ENCODE measurements around the gene SCAND1. TPM values are rescaled to one million over a fixed set of nuclear protein-coding genes. Genes with fewer than 3 reads are reported as not detected.
A peak's percentile ranks its signal among the peaks of the same experiment; 100 is the strongest.
"Not testable (repeated sequence)": the region's sequence is repeated elsewhere in the genome, so short reads cannot be mapped to it uniquely, and the experiment has no call there.

SCAND1 gene
- 31.9 and 34.3 TPM in 2 replicates for total RNA-seq

DNA sequence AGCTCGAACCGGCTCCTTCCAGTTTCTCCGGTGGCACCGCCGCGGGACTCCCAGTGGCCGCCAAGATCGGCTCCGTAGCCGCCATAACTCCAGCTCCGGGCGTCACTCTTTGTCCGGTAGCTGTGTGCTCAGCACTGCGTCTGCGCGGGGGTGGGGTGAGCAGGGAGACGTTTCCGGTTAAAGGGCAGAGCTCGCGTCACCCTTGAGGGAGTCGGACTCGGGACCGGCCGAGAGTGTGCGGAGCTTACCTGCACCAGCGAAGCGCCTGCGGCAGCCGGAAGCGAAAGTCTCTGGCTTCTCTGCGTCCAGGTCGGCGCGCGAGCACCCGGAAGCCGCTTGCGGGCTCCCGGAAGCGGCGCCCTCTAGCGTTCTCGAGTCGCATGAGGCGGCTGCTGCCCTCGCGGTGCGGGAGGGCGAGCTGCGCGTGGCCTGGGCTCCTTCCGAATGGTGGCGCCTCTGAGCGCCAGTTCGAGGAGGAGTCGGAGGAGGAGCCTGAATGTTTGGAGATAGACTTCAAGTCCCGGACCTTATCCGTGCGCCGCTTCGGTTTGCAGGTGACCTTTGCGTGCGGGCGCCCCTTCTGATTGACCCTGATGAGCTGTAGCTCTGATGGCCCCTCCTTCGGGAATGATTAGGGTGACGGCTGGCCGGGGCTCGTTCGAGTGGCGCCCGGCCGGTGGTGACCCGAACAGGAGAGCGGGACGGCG lies at the start of gene SCAND1:
Gene SCAND1, minus strand, starts transcription at position 303 of the 707 bp plus-strand sequence. Its CDS starts 218 bp downstream, at position 85.
- TF ChIP-seq, protein P1, sequence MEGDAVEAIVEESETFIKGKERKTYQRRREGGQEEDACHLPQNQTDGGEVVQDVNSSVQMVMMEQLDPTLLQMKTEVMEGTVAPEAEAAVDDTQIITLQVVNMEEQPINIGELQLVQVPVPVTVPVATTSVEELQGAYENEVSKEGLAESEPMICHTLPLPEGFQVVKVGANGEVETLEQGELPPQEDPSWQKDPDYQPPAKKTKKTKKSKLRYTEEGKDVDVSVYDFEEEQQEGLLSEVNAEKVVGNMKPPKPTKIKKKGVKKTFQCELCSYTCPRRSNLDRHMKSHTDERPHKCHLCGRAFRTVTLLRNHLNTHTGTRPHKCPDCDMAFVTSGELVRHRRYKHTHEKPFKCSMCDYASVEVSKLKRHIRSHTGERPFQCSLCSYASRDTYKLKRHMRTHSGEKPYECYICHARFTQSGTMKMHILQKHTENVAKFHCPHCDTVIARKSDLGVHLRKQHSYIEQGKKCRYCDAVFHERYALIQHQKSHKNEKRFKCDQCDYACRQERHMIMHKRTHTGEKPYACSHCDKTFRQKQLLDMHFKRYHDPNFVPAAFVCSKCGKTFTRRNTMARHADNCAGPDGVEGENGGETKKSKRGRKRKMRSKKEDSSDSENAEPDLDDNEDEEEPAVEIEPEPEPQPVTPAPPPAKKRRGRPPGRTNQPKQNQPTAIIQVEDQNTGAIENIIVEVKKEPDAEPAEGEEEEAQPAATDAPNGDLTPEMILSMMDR (IDR thresholded peaks at IDR 0.05; ENCODE audit: insufficient read depth, low read length, severe bottlenecking) = peak; percentile 100
- no peak for FAIRE-seq

DNA sequence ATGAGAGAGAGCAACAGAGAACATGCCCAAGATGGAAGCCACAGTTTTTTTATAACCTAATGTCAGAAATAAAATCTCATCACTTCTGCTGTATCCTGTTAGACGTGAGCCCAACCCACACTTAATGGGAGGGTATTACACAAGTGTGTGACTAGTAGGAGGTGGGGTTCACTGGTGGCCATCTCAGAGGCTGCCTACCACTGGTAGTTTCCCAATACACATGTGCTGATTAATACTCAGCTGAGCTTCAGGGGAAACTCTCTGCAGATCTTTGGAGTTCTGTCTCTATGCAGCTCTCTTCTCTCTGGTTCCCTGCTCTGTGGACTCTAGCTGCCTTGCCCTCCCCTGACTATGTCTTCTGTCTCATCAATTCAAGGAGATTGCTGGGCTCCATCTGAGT lies 49.7 kb upstream of the SCAND1 start:
- FAIRE-seq = no peak
- no peak overlapping the region for H3K4me3 ChIP-seq (ENCODE audit: low read depth, low read length)
- no peaks in the 10 kb centered on the region for H3K36me3 ChIP-seq (ENCODE audit: control insufficient read depth, insufficient read depth, low read length)
- H3K27me3 ChIP-seq (ENCODE audit: control insufficient read depth, insufficient read depth, low read length) = no peaks in the 10 kb centered on the region
- TF ChIP-seq, protein P1 (IDR thresholded peaks at IDR 0.05; ENCODE audit: insufficient read depth, low read length, severe bottlenecking) = no peak
- peak; percentile 68 for DNase-seq (ENCODE audit: low read depth)

More for the DNA sequence above, at the start of gene SCAND1:
- DNase-seq (ENCODE audit: low read depth) = peak; percentile 95
- Histone ChIP-seq H3K36me3 (ENCODE audit: control insufficient read depth, insufficient read depth, low read length) (no peaks in the 10 kb centered on the region), H3K27me3 (ENCODE audit: control insufficient read depth, insufficient read depth, low read length) (no peaks in the 10 kb centered on the region), H3K4me3 (ENCODE audit: low read depth, low read length) (peak within 1 kb of the TSS; percentile 85)

DNA sequence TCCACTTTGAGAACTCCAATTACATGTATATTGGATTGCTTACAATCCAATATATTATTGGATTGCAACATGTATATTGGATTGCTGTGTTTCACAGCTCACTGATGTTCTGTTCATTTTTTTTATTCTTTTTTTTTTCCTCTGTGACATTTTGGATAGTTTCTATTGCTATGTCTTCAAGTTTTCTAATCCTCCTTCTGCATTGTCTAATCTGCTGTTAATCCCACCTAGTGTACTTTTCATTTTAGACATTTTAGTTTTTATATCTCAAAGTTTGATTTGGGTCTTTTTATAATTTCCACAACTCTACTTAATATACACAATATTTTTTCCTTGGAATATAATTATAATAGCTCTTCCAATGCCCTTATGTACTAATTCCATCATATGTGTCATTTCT lies 48.6 kb upstream of the SCAND1 start:
- TF ChIP-seq, protein P1 (IDR thresholded peaks at IDR 0.05; ENCODE audit: insufficient read depth, low read length, severe bottlenecking) = no peak
- Histone ChIP-seq H3K36me3 (ENCODE audit: control insufficient read depth, insufficient read depth, low read length) (no peaks in the 10 kb centered on the region), H3K27me3 (ENCODE audit: control insufficient read depth, insufficient read depth, low read length) (no peaks in the 10 kb centered on the region), H3K4me3 (ENCODE audit: low read depth, low read length) (no peak overlapping the region)
- DNase-seq (ENCODE audit: low read depth) (no peak), FAIRE-seq (no peak)

DNA sequence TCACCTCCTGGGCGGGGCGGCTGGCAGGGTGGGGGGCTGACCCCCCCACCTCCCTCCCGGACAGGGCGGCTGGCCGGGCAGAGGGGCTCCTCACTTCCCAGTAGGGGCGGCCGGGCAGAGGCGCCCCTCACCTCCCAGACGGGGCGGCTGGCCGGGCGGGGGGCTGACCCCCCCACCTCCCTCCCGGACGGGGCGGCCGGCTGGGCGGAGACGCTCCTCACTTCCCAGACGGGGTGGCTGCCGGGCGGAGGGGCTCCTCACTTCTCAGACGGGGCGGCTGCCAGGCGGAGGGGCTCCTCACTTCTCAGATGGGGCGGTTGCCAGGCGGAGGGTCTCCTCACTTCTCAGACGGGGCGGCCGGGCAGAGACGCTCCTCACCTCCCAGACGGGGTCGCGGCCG lies 47.0 kb upstream of the SCAND1 start:
- H3K27me3 ChIP-seq (ENCODE audit: control insufficient read depth, insufficient read depth, low read length); DNase-seq (ENCODE audit: low read depth); H3K36me3 ChIP-seq (ENCODE audit: control insufficient read depth, insufficient read depth, low read length); H3K4me3 ChIP-seq (ENCODE audit: low read depth, low read length); FAIRE-seq: not testable (repeated sequence)

DNA sequence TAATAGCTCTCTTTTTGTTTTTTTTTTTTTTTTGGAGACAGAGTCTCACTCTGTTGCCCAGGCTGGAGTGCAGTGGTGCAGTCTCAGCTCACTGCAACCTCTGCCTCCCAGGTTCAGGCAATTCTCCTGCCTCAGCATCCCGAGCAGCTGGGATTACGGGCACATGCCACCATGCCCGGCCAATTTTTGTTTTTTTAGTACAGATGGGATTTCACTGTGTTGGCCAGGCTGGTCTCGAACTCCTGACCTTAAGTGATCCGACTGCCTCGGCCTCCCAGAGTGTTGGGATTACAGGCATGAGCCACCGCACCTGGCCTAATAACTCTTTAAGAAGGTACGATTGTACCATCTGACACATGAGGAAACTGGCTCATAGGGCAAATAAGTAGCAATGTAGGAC lies 42.2 kb upstream of the SCAND1 start:
- not testable (repeated sequence) for H3K4me3 ChIP-seq (ENCODE audit: low read depth, low read length); FAIRE-seq; H3K27me3 ChIP-seq (ENCODE audit: control insufficient read depth, insufficient read depth, low read length); DNase-seq (ENCODE audit: low read depth); H3K36me3 ChIP-seq (ENCODE audit: control insufficient read depth, insufficient read depth, low read length)

DNA sequence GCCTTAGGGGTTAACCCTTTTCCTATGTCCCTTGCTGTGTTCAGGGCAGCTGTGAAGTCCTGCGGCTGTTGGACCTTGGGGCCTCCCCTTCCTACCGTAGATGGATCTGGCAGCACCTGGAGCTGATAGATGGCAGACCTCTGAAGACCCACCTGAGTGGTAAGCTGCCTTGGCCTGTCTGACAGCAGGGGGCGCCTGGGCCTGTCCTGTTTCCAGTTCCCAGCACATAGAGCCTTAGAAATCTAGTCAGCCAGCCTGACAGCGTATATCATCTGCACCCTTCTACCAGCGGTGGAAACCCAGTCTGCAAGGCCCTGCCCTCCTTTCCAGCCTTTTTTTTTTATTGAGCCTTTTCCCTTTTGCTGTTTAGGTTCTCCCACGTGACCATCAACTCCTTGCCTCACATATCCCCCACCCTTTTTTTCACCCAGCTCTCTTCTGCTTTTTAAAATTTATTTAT lies 40.7 kb upstream of the SCAND1 start:
- no peak overlapping the region for H3K4me3 ChIP-seq (ENCODE audit: low read depth, low read length)
- no peaks in the 10 kb centered on the region for H3K36me3 ChIP-seq (ENCODE audit: control insufficient read depth, insufficient read depth, low read length)
- DNase-seq (ENCODE audit: low read depth) (peak; percentile 73), FAIRE-seq (no peak)
- no peaks in the 10 kb centered on the region for H3K27me3 ChIP-seq (ENCODE audit: control insufficient read depth, insufficient read depth, low read length)
- TF ChIP-seq, protein P1 (IDR thresholded peaks at IDR 0.05; ENCODE audit: insufficient read depth, low read length, severe bottlenecking) = peak; percentile 96
